K562 (cell line): Measurements from ENCODE around the gene OR52E6. TPM values are rescaled to one million over a fixed set of nuclear protein-coding genes. Genes with fewer than 3 reads are reported as not detected.

ENCODE experiments used
- ARID2 ChIP-seq: fragments of 450-650 bp; IDR thresholded peaks from 2 replicates; pipeline ENCODE4 v1.6.1; 2017; ENCODE audit warnings: antibody characterized with exemption, mild to moderate bottlenecking
- CC2D1A ChIP-seq: fragments of 450-650 bp; IDR thresholded peaks from 2 replicates; pipeline ENCODE4 v1.6.1; 2017; ENCODE audit warnings: mild to moderate bottlenecking
- CHAMP1 ChIP-seq: fragments of 450-650 bp; IDR thresholded peaks from 2 replicates; pipeline ENCODE4 v1.6.1; 2016; ENCODE audit warnings: mild to moderate bottlenecking
- RAD21 ChIP-seq, 2 experiments: fragments of 250-450 bp in 1 of 2; fragments of 450-650 bp in 1 of 2; sonication (Bioruptor Pico) in 1 of 2; formaldehyde crosslinking in 1 of 2; IDR thresholded peaks in 1 of 2; conservative IDR thresholded peaks in 1 of 2; 2 replicates each; pipeline versions ENCODE4 v1.4.0 to v1.8.0; 2020 to 2022; ENCODE audit warnings: mild to moderate bottlenecking in 2 of 2, moderate library complexity in 1 of 2
- TCF3 ChIP-seq: sonication (generic); formaldehyde crosslinking; IDR thresholded peaks from 2 replicates; pipeline ENCODE4 v1.4.0; 2020; ENCODE audit warnings: mild to moderate bottlenecking, missing genetic modification reagents
- ZBTB33 ChIP-seq: sonication (generic); formaldehyde crosslinking; IDR thresholded peaks from 2 replicates; pipeline ENCODE4 v1.8.1; 2023; ENCODE audit warnings: mild to moderate bottlenecking, missing genetic modification reagents
- polyA plus RNA-seq, 8 experiments: library from polyadenylated mRNA; depleted of rRNA in 4 of 8; stranded (reverse) in 5 of 8; unstranded in 3 of 8; fragments of >200 nt; fragmentation: Nextera tagmentation in 2 of 8; fragmentation: Illumina TruSeq in 1 of 8; extraction: Ambion mirVana in 2 of 8; extraction: Trizol in 1 of 8; gene quantifications; 2 replicates each; pipeline versions ENCODE4 v1.2.1 to v1.2.3, GENCODE V29; 2011 to 2014; ENCODE audit warnings: inconsistent platforms in 1 of 8, missing spikeins in 1 of 8
- total RNA-seq, 7 experiments: library from RNA; depleted of rRNA in 6 of 7; stranded (reverse); fragments of >200 nt in 6 of 7; fragmentation: Illumina TruSeq in 2 of 7; extraction: Trizol in 2 of 7; gene quantifications; 2 replicates each; pipeline versions ENCODE4 v1.2.1 to v1.2.3, GENCODE V29; 2011 to 2021; ENCODE audit warnings: low replicate concordance in 1 of 7
- TF ChIP-seq, protein P1 (sequence below), 3 experiments: IDR thresholded peaks in 2 of 3; conservative IDR thresholded peaks in 1 of 3; 2 replicates each; pipeline ENCODE4 v1.5.1; 2011 to 2012; ENCODE audit warnings: low read length in 3 of 3, mild to moderate bottlenecking in 3 of 3, control low read depth in 2 of 3, improper control_type of control experiment in 1 of 3, inconsistent platforms in 1 of 3, low read depth in 1 of 3, mixed read lengths in 1 of 3, moderate library complexity in 1 of 3; ENCODE audit not compliant: insufficient read depth in 2 of 3
- TF ChIP-seq, protein P2 (sequence below): sonication (generic); formaldehyde crosslinking; IDR thresholded peaks from 2 replicates; pipeline ENCODE4 v1.8.0; 2022; ENCODE audit warnings: mild to moderate bottlenecking, low read depth, missing genetic modification reagents

The OR52E6 gene
- total and polyA plus RNA-seq, 9 of the 15 experiments (the other 6 are each of a cell fraction or from before 2014, with no cell fraction given) = not detected

- TF ChIP-seq TCF3 (CRISPR knock-in tag) (no peak), ZBTB33 (CRISPR knock-in tag) (peak; percentile 74), ARID2 (no peak), CHAMP1 (0 out of 2 replicates have a peak, but pooled peaks have one; percentile 13), CC2D1A (0 out of 2 replicates have a peak, but pooled peaks have one; percentile 18), RAD21 (CRISPR knock-in tag; conservative IDR thresholded peaks at IDR 0.05 in 1 of 2, IDR thresholded peaks at IDR 0.05 in 1 of 2) (peak; percentile 26 to 68; a peak in 3 of 4 replicates)
- TF ChIP-seq, protein P1, sequence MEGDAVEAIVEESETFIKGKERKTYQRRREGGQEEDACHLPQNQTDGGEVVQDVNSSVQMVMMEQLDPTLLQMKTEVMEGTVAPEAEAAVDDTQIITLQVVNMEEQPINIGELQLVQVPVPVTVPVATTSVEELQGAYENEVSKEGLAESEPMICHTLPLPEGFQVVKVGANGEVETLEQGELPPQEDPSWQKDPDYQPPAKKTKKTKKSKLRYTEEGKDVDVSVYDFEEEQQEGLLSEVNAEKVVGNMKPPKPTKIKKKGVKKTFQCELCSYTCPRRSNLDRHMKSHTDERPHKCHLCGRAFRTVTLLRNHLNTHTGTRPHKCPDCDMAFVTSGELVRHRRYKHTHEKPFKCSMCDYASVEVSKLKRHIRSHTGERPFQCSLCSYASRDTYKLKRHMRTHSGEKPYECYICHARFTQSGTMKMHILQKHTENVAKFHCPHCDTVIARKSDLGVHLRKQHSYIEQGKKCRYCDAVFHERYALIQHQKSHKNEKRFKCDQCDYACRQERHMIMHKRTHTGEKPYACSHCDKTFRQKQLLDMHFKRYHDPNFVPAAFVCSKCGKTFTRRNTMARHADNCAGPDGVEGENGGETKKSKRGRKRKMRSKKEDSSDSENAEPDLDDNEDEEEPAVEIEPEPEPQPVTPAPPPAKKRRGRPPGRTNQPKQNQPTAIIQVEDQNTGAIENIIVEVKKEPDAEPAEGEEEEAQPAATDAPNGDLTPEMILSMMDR (IDR thresholded peaks at IDR 0.05 in 2 of 3, conservative IDR thresholded peaks at IDR 0.05 in 1 of 3; ENCODE audit: insufficient read depth in 2 of 3, low read depth in 1 of 3, low read length in 3 of 3) = peak; percentile 48 to 56 (median 53); a peak in 5 of 6 replicates
- TF ChIP-seq, protein P2, sequence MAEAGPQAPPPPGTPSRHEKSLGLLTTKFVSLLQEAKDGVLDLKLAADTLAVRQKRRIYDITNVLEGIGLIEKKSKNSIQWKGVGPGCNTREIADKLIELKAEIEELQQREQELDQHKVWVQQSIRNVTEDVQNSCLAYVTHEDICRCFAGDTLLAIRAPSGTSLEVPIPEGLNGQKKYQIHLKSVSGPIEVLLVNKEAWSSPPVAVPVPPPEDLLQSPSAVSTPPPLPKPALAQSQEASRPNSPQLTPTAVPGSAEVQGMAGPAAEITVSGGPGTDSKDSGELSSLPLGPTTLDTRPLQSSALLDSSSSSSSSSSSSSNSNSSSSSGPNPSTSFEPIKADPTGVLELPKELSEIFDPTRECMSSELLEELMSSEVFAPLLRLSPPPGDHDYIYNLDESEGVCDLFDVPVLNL (CRISPR knock-in tag) = no peak
These were observed 33.1 kb downstream of the OR52E6 start, which contains the start of gene OR52N2 (continued) for GRCh38 chr11:5808500-5809121.
